ENCODE measurements around the gene IL4R. TPM values are rescaled to one million over a fixed set of nuclear protein-coding genes. Genes with fewer than 3 reads are reported as not detected.
"Not testable (repeated sequence)": the region's sequence is repeated elsewhere in the genome, so short reads cannot be mapped to it uniquely, and the experiment has no call there.

The IL4R gene
- total RNA-seq, 1 donor from 2014 or later: 45.7 TPM

GRCh38 chr16:27389272-27389961, 75.6 kb downstream of the IL4R start:
- DNase-seq (ENCODE audit: low spot score): no peak
- TF ChIP-seq CTCF (IDR thresholded peaks at IDR 0.05; ENCODE audit: unreplicated experiment): no peak
- Mint-ChIP-seq H3K4me1 (ENCODE audit: unreplicated experiment) (no peaks in the 10 kb centered on the region), H3K36me3 (ENCODE audit: low read depth, unreplicated experiment) (no peaks in the 10 kb centered on the region), H3K4me3 (ENCODE audit: unreplicated experiment) (no peak overlapping the region), H3K27ac (ENCODE audit: unreplicated experiment) (no peak overlapping the region), H3K27me3 (ENCODE audit: unreplicated experiment) (no peaks in the 10 kb centered on the region), H3K9me3 (ENCODE audit: unreplicated experiment) (peaks cover 5% of the 10 kb centered on the region)

- TF ChIP-seq CTCF (IDR thresholded peaks at IDR 0.05; ENCODE audit: unreplicated experiment): no peak
These were observed 76.4 kb downstream of the IL4R start for GRCh38 chr16:27390151-27390550.

GRCh38 chr16:27392671-27393070, 78.9 kb downstream of the IL4R start:
- DNase-seq (ENCODE audit: low spot score): no peak
- H3K9me3 Mint-ChIP-seq (ENCODE audit: unreplicated experiment): no peaks in the 10 kb centered on the region
- no peaks in the 10 kb centered on the region for H3K4me1 Mint-ChIP-seq (ENCODE audit: unreplicated experiment)
- no peak for TF ChIP-seq CTCF (IDR thresholded peaks at IDR 0.05; ENCODE audit: unreplicated experiment)
- H3K27ac Mint-ChIP-seq (ENCODE audit: unreplicated experiment): no peak overlapping the region
- H3K4me3 Mint-ChIP-seq (ENCODE audit: unreplicated experiment): no peak overlapping the region
- H3K27me3 Mint-ChIP-seq (ENCODE audit: unreplicated experiment): peaks cover 2% of the 10 kb centered on the region
- H3K36me3 Mint-ChIP-seq (ENCODE audit: low read depth, unreplicated experiment): no peaks in the 10 kb centered on the region

More at GRCh38 chr16:27390151-27390550, 76.4 kb downstream of the IL4R start:
- H3K4me3 Mint-ChIP-seq (ENCODE audit: unreplicated experiment): no peak overlapping the region
- H3K27ac Mint-ChIP-seq (ENCODE audit: unreplicated experiment): no peak overlapping the region
- no peaks in the 10 kb centered on the region for H3K9me3 Mint-ChIP-seq (ENCODE audit: unreplicated experiment)
- no peaks in the 10 kb centered on the region for H3K4me1 Mint-ChIP-seq (ENCODE audit: unreplicated experiment)
- DNase-seq (ENCODE audit: low spot score): no peak
- H3K36me3 Mint-ChIP-seq (ENCODE audit: low read depth, unreplicated experiment): no peaks in the 10 kb centered on the region
- no peaks in the 10 kb centered on the region for H3K27me3 Mint-ChIP-seq (ENCODE audit: unreplicated experiment)

- no peaks in the 10 kb centered on the region for H3K36me3 Mint-ChIP-seq (ENCODE audit: low read depth, unreplicated experiment)
- DNase-seq (ENCODE audit: low spot score): no peak
These were observed 80.7 kb downstream of the IL4R start for GRCh38 chr16:27394516-27394915.

GRCh38 chr16:27398341-27398893, 84.6 kb downstream of the IL4R start:
- H3K36me3 Mint-ChIP-seq (ENCODE audit: low read depth, unreplicated experiment); DNase-seq (ENCODE audit: low spot score); H3K4me1 Mint-ChIP-seq (ENCODE audit: unreplicated experiment); H3K27ac Mint-ChIP-seq (ENCODE audit: unreplicated experiment); H3K4me3 Mint-ChIP-seq (ENCODE audit: unreplicated experiment); H3K9me3 Mint-ChIP-seq (ENCODE audit: unreplicated experiment); H3K27me3 Mint-ChIP-seq (ENCODE audit: unreplicated experiment): not testable (repeated sequence)

More at GRCh38 chr16:27394516-27394915, 80.7 kb downstream of the IL4R start:
- Mint-ChIP-seq H3K9me3 (ENCODE audit: unreplicated experiment) (no peaks in the 10 kb centered on the region), H3K4me3 (ENCODE audit: unreplicated experiment) (no peak overlapping the region), H3K4me1 (ENCODE audit: unreplicated experiment) (no peaks in the 10 kb centered on the region), H3K27ac (ENCODE audit: unreplicated experiment) (no peak overlapping the region), H3K27me3 (ENCODE audit: unreplicated experiment) (peaks cover 2% of the 10 kb centered on the region)
- no peak for TF ChIP-seq CTCF (IDR thresholded peaks at IDR 0.05; ENCODE audit: unreplicated experiment)
